ENCODE data around the gene ADH6.
"Not testable (repeated sequence)": the region's sequence is repeated elsewhere in the genome, so short reads cannot be mapped to it uniquely, and the experiment has no call there.

ADH6 gene

GRCh38 chr4:99248714-99249113, 29.7 kb upstream of the ADH6 start:
- H2AFZ ChIP-seq (ENCODE audit: low read length): no peak overlapping the region
- no peaks in the 10 kb centered on the region for H3F3A ChIP-seq (ENCODE audit: low read depth)
- H3K79me2 ChIP-seq (ENCODE audit: insufficient read depth, low read length): no peaks in the 10 kb centered on the region
- no peaks in the 10 kb centered on the region for H3K36me3 ChIP-seq (ENCODE audit: insufficient read depth, low read length)
- no peaks in the 10 kb centered on the region for H3K4me1 ChIP-seq (ENCODE audit: insufficient read depth, low read length, poor library complexity, severe bottlenecking)
- no peak overlapping the region for H3K9ac ChIP-seq (ENCODE audit: low read depth, low read length, poor library complexity, severe bottlenecking)
- no peaks in the 10 kb centered on the region for H3K27me3 ChIP-seq (ENCODE audit: insufficient read depth, low read length, poor library complexity, severe bottlenecking)
- no peak overlapping the region for H3K4me3 ChIP-seq (ENCODE audit: low read length, poor library complexity, severe bottlenecking)
- no peaks in the 10 kb centered on the region for H3K9me2 ChIP-seq (replicated peaks; ENCODE audit: low read depth, low read length)
- TF ChIP-seq CTCF (conservative IDR thresholded peaks at IDR 0.05; ENCODE audit: low read length) (no peak), EZH2phosphoT487 (IDR thresholded peaks at IDR 0.05; ENCODE audit: borderline replicate concordance) (no peak)
- no peaks in the 10 kb centered on the region for H3K9me3 ChIP-seq (ENCODE audit: insufficient read depth, low read depth, low read length)
- H4K20me1 ChIP-seq (ENCODE audit: insufficient read depth, low read length, poor library complexity, severe bottlenecking): no peaks in the 10 kb centered on the region
- no peak overlapping the region for H3K4me2 ChIP-seq (ENCODE audit: low read depth, low read length, poor library complexity, severe bottlenecking)

DNA sequence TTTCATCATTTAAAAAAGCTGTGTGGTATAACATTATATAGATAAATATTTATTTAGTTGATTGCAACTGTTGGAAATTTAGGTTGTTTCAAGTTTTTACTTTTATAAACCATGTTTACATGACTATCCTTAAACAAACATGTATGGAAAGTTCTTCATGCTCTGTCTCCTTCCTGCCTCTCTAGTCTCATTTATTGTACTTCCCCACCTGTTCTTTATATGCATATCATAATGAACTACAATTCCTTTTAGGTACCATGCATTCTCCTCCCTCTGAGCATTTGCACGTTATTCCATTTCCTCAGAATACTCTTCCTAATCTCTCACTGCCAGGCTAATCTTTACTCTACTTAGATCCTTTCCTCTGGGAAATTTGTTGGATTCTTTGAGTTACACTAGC, 16.9 kb upstream of the ADH6 start:
- TF ChIP-seq EZH2phosphoT487 (IDR thresholded peaks at IDR 0.05; ENCODE audit: borderline replicate concordance): no peak
- TF ChIP-seq CTCF (conservative IDR thresholded peaks at IDR 0.05; ENCODE audit: low read length): no peak

GRCh38 chr4:99234331-99235010, 15.4 kb upstream of the ADH6 start:
- H3F3A ChIP-seq (ENCODE audit: low read depth): no peaks in the 10 kb centered on the region
- no peak overlapping the region for H3K4me3 ChIP-seq (ENCODE audit: low read length, poor library complexity, severe bottlenecking)
- H3K4me2 ChIP-seq (ENCODE audit: low read depth, low read length, poor library complexity, severe bottlenecking): no peak overlapping the region
- no peaks in the 10 kb centered on the region for H3K4me1 ChIP-seq (ENCODE audit: insufficient read depth, low read length, poor library complexity, severe bottlenecking)
- no peaks in the 10 kb centered on the region for H3K9me3 ChIP-seq (ENCODE audit: insufficient read depth, low read depth, low read length)
- no peaks in the 10 kb centered on the region for H3K9me2 ChIP-seq (replicated peaks; ENCODE audit: low read depth, low read length)
- TF ChIP-seq EZH2phosphoT487 (IDR thresholded peaks at IDR 0.05; ENCODE audit: borderline replicate concordance) (no peak), CTCF (conservative IDR thresholded peaks at IDR 0.05; ENCODE audit: low read length) (no peak)
- H4K20me1 ChIP-seq (ENCODE audit: insufficient read depth, low read length, poor library complexity, severe bottlenecking): no peaks in the 10 kb centered on the region
- H2AFZ ChIP-seq (ENCODE audit: low read length): no peak overlapping the region
- no peaks in the 10 kb centered on the region for H3K36me3 ChIP-seq (ENCODE audit: insufficient read depth, low read length)
- no peak overlapping the region for H3K9ac ChIP-seq (ENCODE audit: low read depth, low read length, poor library complexity, severe bottlenecking)
- no peaks in the 10 kb centered on the region for H3K79me2 ChIP-seq (ENCODE audit: insufficient read depth, low read length)
- no peaks in the 10 kb centered on the region for H3K27me3 ChIP-seq (ENCODE audit: insufficient read depth, low read length, poor library complexity, severe bottlenecking)

More for the DNA sequence above, 16.9 kb upstream of the ADH6 start:
- no peaks in the 10 kb centered on the region for H3K79me2 ChIP-seq (ENCODE audit: insufficient read depth, low read length)
- no peak overlapping the region for H3K9ac ChIP-seq (ENCODE audit: low read depth, low read length, poor library complexity, severe bottlenecking)
- no peaks in the 10 kb centered on the region for H3F3A ChIP-seq (ENCODE audit: low read depth)
- H3K4me1 ChIP-seq (ENCODE audit: insufficient read depth, low read length, poor library complexity, severe bottlenecking): no peaks in the 10 kb centered on the region
- H3K9me3 ChIP-seq (ENCODE audit: insufficient read depth, low read depth, low read length): no peaks in the 10 kb centered on the region
- H4K20me1 ChIP-seq (ENCODE audit: insufficient read depth, low read length, poor library complexity, severe bottlenecking): no peaks in the 10 kb centered on the region
- no peak overlapping the region for H2AFZ ChIP-seq (ENCODE audit: low read length)
- no peaks in the 10 kb centered on the region for H3K9me2 ChIP-seq (replicated peaks; ENCODE audit: low read depth, low read length)
- no peak overlapping the region for H3K4me3 ChIP-seq (ENCODE audit: low read length, poor library complexity, severe bottlenecking)
- no peaks in the 10 kb centered on the region for H3K27me3 ChIP-seq (ENCODE audit: insufficient read depth, low read length, poor library complexity, severe bottlenecking)
- H3K4me2 ChIP-seq (ENCODE audit: low read depth, low read length, poor library complexity, severe bottlenecking): no peak overlapping the region
- H3K36me3 ChIP-seq (ENCODE audit: insufficient read depth, low read length): no peaks in the 10 kb centered on the region

GRCh38 chr4:99233397-99233796, 14.4 kb upstream of the ADH6 start:
- not testable (repeated sequence) for H3K4me3 ChIP-seq (ENCODE audit: low read length, poor library complexity, severe bottlenecking); H2AFZ ChIP-seq (ENCODE audit: low read length); H3F3A ChIP-seq (ENCODE audit: low read depth); H3K9ac ChIP-seq (ENCODE audit: low read depth, low read length, poor library complexity, severe bottlenecking); H3K4me1 ChIP-seq (ENCODE audit: insufficient read depth, low read length, poor library complexity, severe bottlenecking); H3K27me3 ChIP-seq (ENCODE audit: insufficient read depth, low read length, poor library complexity, severe bottlenecking); H4K20me1 ChIP-seq (ENCODE audit: insufficient read depth, low read length, poor library complexity, severe bottlenecking); H3K79me2 ChIP-seq (ENCODE audit: insufficient read depth, low read length); H3K36me3 ChIP-seq (ENCODE audit: insufficient read depth, low read length); H3K9me3 ChIP-seq (ENCODE audit: insufficient read depth, low read depth, low read length); H3K9me2 ChIP-seq (replicated peaks; ENCODE audit: low read depth, low read length); H3K4me2 ChIP-seq (ENCODE audit: low read depth, low read length, poor library complexity, severe bottlenecking)

- not testable (repeated sequence) for H3K9ac ChIP-seq (ENCODE audit: low read depth, low read length, poor library complexity, severe bottlenecking); H2AFZ ChIP-seq (ENCODE audit: low read length); H3K4me2 ChIP-seq (ENCODE audit: low read depth, low read length, poor library complexity, severe bottlenecking); H4K20me1 ChIP-seq (ENCODE audit: insufficient read depth, low read length, poor library complexity, severe bottlenecking); H3K9me2 ChIP-seq (replicated peaks; ENCODE audit: low read depth, low read length); H3K27me3 ChIP-seq (ENCODE audit: insufficient read depth, low read length, poor library complexity, severe bottlenecking); H3K9me3 ChIP-seq (ENCODE audit: insufficient read depth, low read depth, low read length); H3F3A ChIP-seq (ENCODE audit: low read depth); H3K4me3 ChIP-seq (ENCODE audit: low read length, poor library complexity, severe bottlenecking); H3K79me2 ChIP-seq (ENCODE audit: insufficient read depth, low read length); H3K36me3 ChIP-seq (ENCODE audit: insufficient read depth, low read length); H3K4me1 ChIP-seq (ENCODE audit: insufficient read depth, low read length, poor library complexity, severe bottlenecking)
Measured at GRCh38 chr4:99228706-99229105, 9.7 kb upstream of the ADH6 start.

Measured in Loucy (cell line).